Adrenal gland (tissue), 12 donors: ENCODE measurements around the gene GRN. TPM values are rescaled to one million over a fixed set of nuclear protein-coding genes. Genes with fewer than 3 reads are reported as not detected.
A peak's percentile ranks its signal among the peaks of the same experiment; 100 is the strongest.

Experiments
- DNase-seq, 7 donors: peaks; one replicate each; pipeline ENCODE4 v3.0.0-alpha.2; 2019 to 2020
- H3K27ac ChIP-seq, 5 donors: fragments of 200-600 bp; sonication (generic) in 4 of 5; 1 replicate in 3 of 5; 2 replicates in 2 of 5; pipeline versions ENCODE4 v1.5.1 to v1.8.0; 2016 to 2020; ENCODE audit warnings: mild to moderate bottlenecking in 1 of 5
- H3K27me3 ChIP-seq: fragments of 200-600 bp; 2 replicates; pipeline ENCODE4 v1.8.0; 2021
- H3K36me3 ChIP-seq, 2 donors: fragments of 200-600 bp; replicated peaks in 1 of 2; 1 replicate in 1 of 2; 2 replicates in 1 of 2; pipeline versions ENCODE4 v1.5.1 to v1.8.0; 2018 to 2022
- H3K4me1 ChIP-seq, 2 donors: fragments of 200-600 bp; replicated peaks in 1 of 2; 1 replicate in 1 of 2; 2 replicates in 1 of 2; pipeline versions ENCODE4 v1.5.1 to v1.8.0; 2018 to 2021
- H3K4me3 ChIP-seq, 4 donors: fragments of 200-600 bp; sonication (generic) in 3 of 4; one replicate each; pipeline ENCODE4 v1.5.1; 2016 to 2018
- H3K9me3 ChIP-seq, 3 donors: fragments of 200-600 bp; sonication (generic) in 1 of 3; replicated peaks in 1 of 3; 1 replicate in 2 of 3; 2 replicates in 1 of 3; pipeline versions ENCODE4 v1.5.1 to v1.8.0; 2016 to 2021
- CTCF ChIP-seq, 6 experiments: fragments of 450-650 bp in 4 of 6; fragments of 200-600 bp in 2 of 6; sonication (generic) in 1 of 6; IDR thresholded peaks; 1 replicate in 5 of 6; 2 replicates in 1 of 6; pipeline versions ENCODE4 v1.5.1 to v1.8.0; 2016 to 2021; ENCODE audit warnings: antibody characterized with exemption in 6 of 6, mild to moderate bottlenecking in 2 of 6, moderate library complexity in 1 of 6
- POLR2A ChIP-seq, 2 donors: fragments of 450-650 bp; IDR thresholded peaks; one replicate each; pipeline ENCODE4 v1.6.1; 2017; ENCODE audit warnings: antibody characterized with exemption in 2 of 2, mild to moderate bottlenecking in 2 of 2, moderate library complexity in 1 of 2
- WGBS, 4 donors: extraction: QIAGEN DNeasy Blood & Tissue Kit in 2 of 4; methylation state at CpG; one replicate each; pipeline versions ENCODE4 v1.1.5 to v1.1.7; 2013 to 2017; 5-methylcytosine and 5-hydroxymethylcytosine counted together
- intact Hi-C, 2 donors: fragments of 100-400 bp; cut with DNase I; formaldehyde crosslinking; loops; one replicate each; pipeline versions ENCODE4 v1.14.1 to v1.15.0; 2022 to 2023
- polyA plus RNA-seq, 3 donors: library from polyadenylated mRNA; stranded (reverse); fragments of 200-250 nt in 2 of 3; fragments of 350-450 nt in 1 of 3; fragmentation: Illumina TruSeq in 1 of 3; extraction: RNeasy Lipid Tissue Mini Kit (QIAGEN cat#74804) in 1 of 3; gene quantifications; one replicate each; pipeline ENCODE4 v1.2.3, GENCODE V29; 2013 to 2014
- total RNA-seq, 9 donors: library from RNA; depleted of rRNA in 4 of 9; stranded (reverse); fragments of >200 nt in 4 of 9; fragments of 120-200 nt in 1 of 9; fragmentation: NEBNext Ultra II Directional in 1 of 9; extraction: Animal tissue kit (Norgen Biotek cat#: 25700) in 1 of 9; gene quantifications; one replicate each; pipeline versions ENCODE4 v1.1.0 to v1.2.4, GENCODE V29; 2013 to 2023
- donor health status: healthy with polysubstance abuse.
- donor health status: Bipolar disorder and iron deficiency.
- donor health status: DM: yes; HTN: yes; CAD: no.
- donor health status: DM: no; HTN: no; CAD: no.
- donor health status: DM: no; HTN: no; CAD: no.
- donor health status: DM: yes; HTN: yes; CAD: no.

Gene GRN
- total and polyA plus RNA-seq, 12 donors, result 79.0 to 721 (median 320) TPM

- intact Hi-C loops, result loop anchor here in 1 of 2 donors (5.0 kb wide), 1 partner anchor 143 kb away; no protein-coding TSS in a partner anchor
- no peak overlapping the region for H3K27ac ChIP-seq
- H3K36me3 ChIP-seq, result peaks cover 0 to 32% of the 10 kb centered on the region in 2 donors
Measured at GRCh38 chr17:44354582-44355561, 9.8 kb downstream of the GRN start.

GRCh38 chr17:44355642-44356099 is 10.6 kb downstream of the GRN start:
- no peak for TF ChIP-seq CTCF (IDR thresholded peaks at IDR 0.05)
- TF ChIP-seq POLR2A (IDR thresholded peaks at IDR 0.05), result no peak
- Histone ChIP-seq H3K4me1 (no peaks in the 10 kb centered on the region), H3K9me3 (no peaks in the 10 kb centered on the region), H3K27ac (no peak overlapping the region), H3K4me3 (no peak overlapping the region), H3K27me3 (no peaks in the 10 kb centered on the region), H3K36me3 (peaks cover 0 to 24% of the 10 kb centered on the region in 2 donors)
- no peak for DNase-seq
- WGBS, 4 donors, result 89 to 93% (median 91%) methylated on average over 9 to 17 of the region's 17 CpGs
- intact Hi-C loops, result no loop called here

More at GRCh38 chr17:44354582-44355561, 9.8 kb downstream of the GRN start:
- peak overlapping the region in 1 of 4 donors; percentile 46 for H3K4me3 ChIP-seq
- no peaks in the 10 kb centered on the region for H3K9me3 ChIP-seq
- no peaks in the 10 kb centered on the region for H3K27me3 ChIP-seq
- peak in 3 of 7 donors; percentile 55 to 60 (median 56) for DNase-seq
- no peaks in the 10 kb centered on the region for H3K4me1 ChIP-seq
- 41 to 81% (median 54%) methylated on average over 18 to 77 of the region's 77 CpGs for WGBS, 4 donors
- no peak for TF ChIP-seq POLR2A (IDR thresholded peaks at IDR 0.05)
- TF ChIP-seq CTCF (IDR thresholded peaks at IDR 0.05), result peak in 3 of 6 experiments; percentile 31 to 51 (median 36)

DNA sequence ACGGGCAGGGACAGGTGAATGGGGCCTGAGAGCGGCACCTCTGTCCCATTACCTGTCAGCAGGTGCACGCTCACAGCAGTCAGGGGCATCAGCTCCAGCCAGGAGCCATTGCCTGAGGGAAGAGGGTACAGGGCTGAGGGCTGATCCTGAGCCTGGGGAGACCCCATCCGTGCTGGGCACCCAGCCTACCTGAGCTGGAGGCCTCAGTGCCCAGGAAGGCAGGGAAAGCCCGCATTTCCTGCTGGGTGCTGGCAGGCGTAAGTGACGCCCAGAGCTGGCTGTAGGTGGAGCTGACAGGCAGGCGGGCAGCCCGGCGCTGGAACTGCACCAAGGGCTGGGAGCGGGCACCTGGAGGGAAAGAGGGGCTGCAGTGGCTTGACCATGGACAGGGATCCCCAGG is 11.1 kb downstream of the GRN start:
- no peak for DNase-seq
- 87 to 100% (median 89%) methylated on average over 1 to 11 of the region's 11 CpGs for WGBS, 4 donors
- H3K36me3 ChIP-seq, result peaks cover 0 to 19% of the 10 kb centered on the region in 2 donors
- H3K4me1 ChIP-seq, result no peaks in the 10 kb centered on the region
- H3K9me3 ChIP-seq, result no peaks in the 10 kb centered on the region
- H3K27me3 ChIP-seq, result no peaks in the 10 kb centered on the region
- no peak overlapping the region for H3K4me3 ChIP-seq
- H3K27ac ChIP-seq, result no peak overlapping the region
- intact Hi-C loops, result no loop called here
- no peak for TF ChIP-seq CTCF (IDR thresholded peaks at IDR 0.05)
- no peak for TF ChIP-seq POLR2A (IDR thresholded peaks at IDR 0.05)

DNA sequence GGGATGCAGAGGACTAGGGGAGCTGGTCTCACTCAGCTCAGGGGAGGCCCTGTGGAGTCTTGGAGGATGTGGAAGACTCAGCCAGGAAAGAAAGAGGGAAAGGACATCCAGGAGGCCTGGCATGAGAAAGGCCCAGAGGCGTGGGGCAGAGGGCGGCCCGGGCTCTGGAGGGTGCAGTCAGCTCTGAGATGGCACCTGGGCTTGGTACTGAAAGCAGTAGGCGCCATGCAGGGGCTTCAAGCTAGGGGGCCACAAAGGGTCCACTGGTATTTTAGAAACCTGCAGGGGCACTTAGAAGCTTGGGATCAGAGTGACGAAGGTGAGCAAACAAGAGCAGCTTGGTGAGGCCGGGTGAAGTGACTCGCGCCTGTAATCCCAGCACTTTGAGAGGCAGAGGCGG is 13.0 kb downstream of the GRN start:
- intact Hi-C loops, result no loop called here
- WGBS, 4 donors, result 82 to 92% (median 87%) methylated on average over 9 of the region's 9 CpGs
- no peak overlapping the region for H3K4me3 ChIP-seq
- no peak overlapping the region for H3K27ac ChIP-seq
- H3K4me1 ChIP-seq, result peaks cover 0 to 6% of the 10 kb centered on the region in 2 donors
- TF ChIP-seq CTCF (IDR thresholded peaks at IDR 0.05) (no peak), POLR2A (IDR thresholded peaks at IDR 0.05) (no peak)
- H3K27me3 ChIP-seq, result no peaks in the 10 kb centered on the region
- no peaks in the 10 kb centered on the region for H3K9me3 ChIP-seq
- DNase-seq, result no peak
- H3K36me3 ChIP-seq, result peaks cover 0 to under 1% of the 10 kb centered on the region in 2 donors
